H9 (cell line): Measurements from ENCODE around the gene HSPA9. TPM values are rescaled to one million over a fixed set of nuclear protein-coding genes. Genes with fewer than 3 reads are reported as not detected.

Experiments
- DNase-seq: peaks from one replicate; pipeline ENCODE4 v3.0.0-alpha.2; 2017
- H2AFZ ChIP-seq: one replicate; pipeline ENCODE4 v1.6.1; 2013; ENCODE audit warnings: mild to moderate bottlenecking, low read length, control low read depth, moderate library complexity
- H2AK5ac ChIP-seq: 2 replicates; pipeline ENCODE4 v1.6.1; 2013; ENCODE audit warnings: low read length, control low read depth, mixed read lengths; ENCODE audit not compliant: insufficient read length
- H2BK120ac ChIP-seq: one replicate; pipeline ENCODE4 v1.6.1; 2013; ENCODE audit warnings: low read depth, mild to moderate bottlenecking, low read length, control low read depth, inconsistent platforms; ENCODE audit not compliant: poor library complexity, severe bottlenecking
- H2BK12ac ChIP-seq: 2 replicates; pipeline ENCODE4 v1.6.1; 2013; ENCODE audit warnings: low read length, control low read depth, mixed read lengths, low read depth; ENCODE audit not compliant: insufficient read length
- H2BK15ac ChIP-seq: 2 replicates; pipeline ENCODE4 v1.6.1; 2013; ENCODE audit warnings: low read depth, low read length, control low read depth
- H2BK20ac ChIP-seq: one replicate; pipeline ENCODE4 v1.6.1; 2013; ENCODE audit warnings: low read depth, mild to moderate bottlenecking, low read length, control low read depth, inconsistent platforms; ENCODE audit not compliant: poor library complexity, severe bottlenecking
- H2BK5ac ChIP-seq: 2 replicates; pipeline ENCODE4 v1.6.1; 2013; ENCODE audit warnings: low read length, control low read depth, mixed read lengths; ENCODE audit not compliant: insufficient read length
- H3K14ac ChIP-seq: 2 replicates; pipeline ENCODE4 v1.6.1; 2013; ENCODE audit warnings: low read length, control low read depth; ENCODE audit not compliant: insufficient read depth
- H3K18ac ChIP-seq: 2 replicates; pipeline ENCODE4 v1.6.1; 2013; ENCODE audit warnings: low read depth, mild to moderate bottlenecking, mixed read lengths, low read length, control low read depth; ENCODE audit not compliant: insufficient read length
- H3K23ac ChIP-seq: 2 replicates; pipeline ENCODE4 v1.6.1; 2013; ENCODE audit warnings: low read length, control low read depth, mixed read lengths, low read depth; ENCODE audit not compliant: insufficient read length
- H3K23me2 ChIP-seq: 2 replicates; pipeline ENCODE4 v1.6.1; 2013; ENCODE audit warnings: low read depth, mild to moderate bottlenecking, mixed read lengths, low read length, control low read depth; ENCODE audit not compliant: insufficient read length, poor library complexity, severe bottlenecking
- H3K27ac ChIP-seq: 2 replicates; pipeline ENCODE4 v1.5.1; 2013; ENCODE audit warnings: low read length, control low read depth, mixed read lengths, low read depth; ENCODE audit not compliant: insufficient read length
- H3K27me3 ChIP-seq: 2 replicates; pipeline ENCODE4 v1.6.1; 2013; ENCODE audit warnings: low read length, control low read depth, inconsistent platforms; ENCODE audit not compliant: insufficient read depth
- H3K4ac ChIP-seq: 2 replicates; pipeline ENCODE4 v1.6.1; 2013; ENCODE audit warnings: low read depth, mild to moderate bottlenecking, control low read depth, inconsistent platforms, low read length, moderate library complexity
- H3K4me1 ChIP-seq: 2 replicates; pipeline ENCODE4 v1.6.1; 2013; ENCODE audit warnings: low read length, control low read depth, inconsistent platforms; ENCODE audit not compliant: insufficient read depth
- H3K4me2 ChIP-seq: 2 replicates; pipeline ENCODE4 v1.6.1; 2013; ENCODE audit warnings: low read length, control low read depth, mixed read lengths; ENCODE audit not compliant: insufficient read length, insufficient read depth
- H3K56ac ChIP-seq: 2 replicates; pipeline ENCODE4 v1.6.1; 2013; ENCODE audit warnings: low read depth, mild to moderate bottlenecking, mixed read lengths, low read length, control low read depth; ENCODE audit not compliant: insufficient read length
- H3K79me1 ChIP-seq: 2 replicates; pipeline ENCODE4 v1.6.1; 2013; ENCODE audit warnings: low read depth, mild to moderate bottlenecking, moderate library complexity, low read length, control low read depth, inconsistent platforms; ENCODE audit not compliant: insufficient read depth, poor library complexity, severe bottlenecking
- H3K79me2 ChIP-seq: 2 replicates; pipeline ENCODE4 v1.6.1; 2013; ENCODE audit warnings: low read length, control low read depth, inconsistent platforms; ENCODE audit not compliant: insufficient read depth
- H3K9ac ChIP-seq: 2 replicates; pipeline ENCODE4 v1.6.1; 2013; ENCODE audit warnings: low read length, control low read depth, mixed read lengths; ENCODE audit not compliant: insufficient read length; ENCODE audit errors: extremely low read depth
- H3K9me3 ChIP-seq: one replicate; pipeline ENCODE4 v1.6.1; 2013; ENCODE audit warnings: low read depth, low read length, inconsistent platforms; ENCODE audit not compliant: control insufficient read depth
- H3T11ph ChIP-seq: one replicate; pipeline ENCODE4 v1.6.1; 2013; ENCODE audit warnings: mild to moderate bottlenecking, low read length, control low read depth, inconsistent platforms
- H4K20me1 ChIP-seq: one replicate; pipeline ENCODE4 v1.6.1; 2013; ENCODE audit not compliant: control insufficient read depth, insufficient read length, insufficient read depth
- H4K5ac ChIP-seq: 2 replicates; pipeline ENCODE4 v1.6.1; 2013; ENCODE audit warnings: low read depth, mild to moderate bottlenecking, mixed read lengths, low read length, control low read depth; ENCODE audit not compliant: insufficient read length
- H4K8ac ChIP-seq: replicated peaks from 2 replicates; pipeline ENCODE4 v1.6.1; 2013; ENCODE audit warnings: low read length, control low read depth, mixed read lengths, low read depth; ENCODE audit not compliant: insufficient read length
- H4K91ac ChIP-seq: 2 replicates; pipeline ENCODE4 v1.6.1; 2013; ENCODE audit warnings: low read depth, mild to moderate bottlenecking, moderate library complexity, mixed read lengths, low read length, control low read depth; ENCODE audit not compliant: insufficient read length
- H3K27ac Mint-ChIP-seq, 3 experiments: 2 replicates in 2 of 3; 3 replicates in 1 of 3; pipeline ENCODE4 v1.8.0; 2020 to 2021; ENCODE audit warnings: mixed read lengths in 3 of 3, mild to moderate bottlenecking in 1 of 3, moderate library complexity in 1 of 3
- H3K27me3 Mint-ChIP-seq: 2 replicates; pipeline ENCODE4 v1.8.0; 2021; ENCODE audit warnings: low read depth, mild to moderate bottlenecking, moderate library complexity, mixed read lengths
- H3K36me3 Mint-ChIP-seq, 3 experiments: 2 replicates in 2 of 3; 3 replicates in 1 of 3; pipeline ENCODE4 v1.8.0; 2020 to 2021; ENCODE audit warnings: low read depth in 3 of 3, mixed read lengths in 3 of 3; ENCODE audit not compliant: insufficient read depth in 1 of 3
- H3K4me1 Mint-ChIP-seq, 2 experiments: 2 replicates each; pipeline ENCODE4 v1.8.0; 2020; ENCODE audit warnings: mixed read lengths in 2 of 2
- H3K4me3 Mint-ChIP-seq, 2 experiments: 2 replicates in 1 of 2; 3 replicates in 1 of 2; pipeline ENCODE4 v1.8.0; 2020 to 2021; ENCODE audit warnings: mild to moderate bottlenecking in 2 of 2, mixed read lengths in 2 of 2, moderate library complexity in 1 of 2
- H3K9me3 Mint-ChIP-seq, 2 experiments: 2 replicates in 1 of 2; 3 replicates in 1 of 2; pipeline ENCODE4 v1.8.0; 2020; ENCODE audit warnings: mild to moderate bottlenecking in 2 of 2, mixed read lengths in 2 of 2, moderate library complexity in 1 of 2
- WGBS: extraction: QIAGEN DNeasy Blood & Tissue Kit; methylation state at CpG from one replicate; pipeline ENCODE4 v1.1.7; 2013; ENCODE audit warnings: missing lambda C conversion rate, low lambda C conversion rate, mixed read lengths; ENCODE audit not compliant: insufficient read length; ENCODE audit errors: extremely low coverage; 5-methylcytosine and 5-hydroxymethylcytosine counted together
- total RNA-seq: library from RNA; stranded (reverse); gene quantifications from 2 replicates; pipeline ENCODE4 v1.2.1, GENCODE V29; 2021
- TF ChIP-seq, protein P1 (sequence below): fragments of 200-600 bp; sonication (generic); conservative IDR thresholded peaks from 3 replicates; pipeline ENCODE4 v1.8.0; 2021; ENCODE audit warnings: antibody characterized with exemption, mild to moderate bottlenecking

HSPA9 gene
- total RNA-seq, 1 experiment from 2014 or later, result 397 TPM

DNA sequence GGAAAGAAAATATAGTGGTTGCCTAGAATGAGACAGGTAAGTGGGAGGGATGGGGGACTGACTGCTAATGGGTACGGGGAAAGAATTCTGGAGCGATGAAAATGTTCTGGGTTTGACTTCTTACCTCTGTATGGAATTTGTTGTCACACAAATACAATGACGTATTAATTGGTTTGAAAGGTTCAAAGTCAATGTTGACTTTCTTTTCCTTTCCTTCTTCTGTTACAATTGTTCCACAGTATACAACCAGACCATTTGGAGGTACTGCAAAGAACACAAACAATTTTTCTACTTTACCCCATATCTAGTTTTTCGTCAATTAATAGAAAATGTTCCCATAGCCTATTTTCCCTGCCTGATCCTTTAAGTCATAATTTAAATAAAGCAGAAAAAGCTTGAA lies 57.8 kb downstream of the HSPA9 start:
- H3K36me3 Mint-ChIP-seq, result peaks cover 39 to 73% (median 66%) of the 10 kb centered on the region in 3 experiments
- no peak overlapping the region for H3K27ac Mint-ChIP-seq
- no peaks in the 10 kb centered on the region for H4K20me1 ChIP-seq

More for the DNA sequence above, 57.8 kb downstream of the HSPA9 start:
- Histone ChIP-seq H3K18ac (no peak overlapping the region), H2BK5ac (no peak overlapping the region), H3K9me3 (no peaks in the 10 kb centered on the region), H4K5ac (no peak overlapping the region), H3K4me1 (no peaks in the 10 kb centered on the region), H2AFZ (no peak overlapping the region), H3K4ac (no peak overlapping the region), H2AK5ac (no peak overlapping the region), H3T11ph (no peak overlapping the region), H2BK20ac (no peak overlapping the region), H3K27me3 (no peaks in the 10 kb centered on the region), H4K91ac (no peak overlapping the region), H3K56ac (no peak overlapping the region), H2BK15ac (no peak overlapping the region), H3K4me2 (no peak overlapping the region), H3K23me2 (no peaks in the 10 kb centered on the region), H2BK12ac (no peak overlapping the region), H3K79me2 (peaks cover 11% of the 10 kb centered on the region; the same call in 1 of the 2 replicates), H3K23ac (no peak overlapping the region), H4K8ac (no peak overlapping the region), H3K79me1 (peaks cover 20% of the 10 kb centered on the region), H2BK120ac (no peak overlapping the region), H3K9ac (no peak overlapping the region), H3K14ac (no peak overlapping the region), H3K27ac (no peak overlapping the region)
- Mint-ChIP-seq H3K27me3 (no peaks in the 10 kb centered on the region), H3K9me3 (no peaks in the 10 kb centered on the region), H3K4me1 (no peaks in the 10 kb centered on the region), H3K4me3 (no peak overlapping the region)
- no peak for DNase-seq
- WGBS, result no CpG with 5 or more reads among the region's 4 CpGs
- TF ChIP-seq, protein P1, sequence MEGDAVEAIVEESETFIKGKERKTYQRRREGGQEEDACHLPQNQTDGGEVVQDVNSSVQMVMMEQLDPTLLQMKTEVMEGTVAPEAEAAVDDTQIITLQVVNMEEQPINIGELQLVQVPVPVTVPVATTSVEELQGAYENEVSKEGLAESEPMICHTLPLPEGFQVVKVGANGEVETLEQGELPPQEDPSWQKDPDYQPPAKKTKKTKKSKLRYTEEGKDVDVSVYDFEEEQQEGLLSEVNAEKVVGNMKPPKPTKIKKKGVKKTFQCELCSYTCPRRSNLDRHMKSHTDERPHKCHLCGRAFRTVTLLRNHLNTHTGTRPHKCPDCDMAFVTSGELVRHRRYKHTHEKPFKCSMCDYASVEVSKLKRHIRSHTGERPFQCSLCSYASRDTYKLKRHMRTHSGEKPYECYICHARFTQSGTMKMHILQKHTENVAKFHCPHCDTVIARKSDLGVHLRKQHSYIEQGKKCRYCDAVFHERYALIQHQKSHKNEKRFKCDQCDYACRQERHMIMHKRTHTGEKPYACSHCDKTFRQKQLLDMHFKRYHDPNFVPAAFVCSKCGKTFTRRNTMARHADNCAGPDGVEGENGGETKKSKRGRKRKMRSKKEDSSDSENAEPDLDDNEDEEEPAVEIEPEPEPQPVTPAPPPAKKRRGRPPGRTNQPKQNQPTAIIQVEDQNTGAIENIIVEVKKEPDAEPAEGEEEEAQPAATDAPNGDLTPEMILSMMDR, result no peak
